T1000 (cell line): ENCODE results near the gene ZFAND4.
"Not testable (repeated sequence)": the region's sequence is repeated elsewhere in the genome, so short reads cannot be mapped to it uniquely, and the experiment has no call there.

Experiments
- DNase-seq: peaks from one replicate; lab custom pipeline; 2025; ENCODE audit warnings: mixed read lengths; lab: John Stamatoyannopoulos, UW

The ZFAND4 gene

GRCh38 chr10:45672181-45673073, at the start of gene ZFAND4:
TSS of gene ZFAND4 (minus strand) at chr10:45672772. CDS start at chr10:45663725, 9,047 bp downstream.
- peak; percentile 96 for DNase-seq

GRCh38 chr10:45721503-45721902, 48.9 kb upstream of the ZFAND4 start:
- DNase-seq = not testable (repeated sequence)

GRCh38 chr10:45717642-45718041, 45.1 kb upstream of the ZFAND4 start:
- DNase-seq = not testable (repeated sequence)

- not testable (repeated sequence) for DNase-seq
Measured at GRCh38 chr10:45717053-45717452, 44.5 kb upstream of the ZFAND4 start.

- DNase-seq = not testable (repeated sequence)
Measured at GRCh38 chr10:45711223-45711622, 38.7 kb upstream of the ZFAND4 start.

GRCh38 chr10:45710200-45710796, 37.7 kb upstream of the ZFAND4 start:
- DNase-seq = not testable (repeated sequence)

GRCh38 chr10:45678467-45678866, 5.9 kb upstream of the ZFAND4 start:
- DNase-seq = not testable (repeated sequence)

- no peak for DNase-seq
Measured at GRCh38 chr10:45675388-45675787, 2.8 kb upstream of the ZFAND4 start.

- no peak for DNase-seq
Measured at GRCh38 chr10:45673074-45673648, 589 bp upstream of the ZFAND4 start.

GRCh38 chr10:45671300-45671699, 1.3 kb downstream of the ZFAND4 start:
- not testable (repeated sequence) for DNase-seq

GRCh38 chr10:45669897-45670296, 2.7 kb downstream of the ZFAND4 start:
- DNase-seq = not testable (repeated sequence)

GRCh38 chr10:45660876-45661411, 11.6 kb downstream of the ZFAND4 start:
- no peak for DNase-seq

GRCh38 chr10:45657033-45657926, 15.3 kb downstream of the ZFAND4 start:
- DNase-seq = no peak

GRCh38 chr10:45655219-45655618, 17.4 kb downstream of the ZFAND4 start:
- no peak for DNase-seq

GRCh38 chr10:45654753-45655141, 17.8 kb downstream of the ZFAND4 start:
- DNase-seq = not testable (repeated sequence)

GRCh38 chr10:45653454-45653853, 19.1 kb downstream of the ZFAND4 start:
- no peak for DNase-seq

GRCh38 chr10:45652511-45652910, 20.1 kb downstream of the ZFAND4 start:
- no peak for DNase-seq

- no peak for DNase-seq
Measured at GRCh38 chr10:45649296-45649695, 23.3 kb downstream of the ZFAND4 start.

- no peak for DNase-seq
Measured at GRCh38 chr10:45647118-45647517, 25.5 kb downstream of the ZFAND4 start.

GRCh38 chr10:45646384-45647050, 26.1 kb downstream of the ZFAND4 start:
- no peak for DNase-seq

- DNase-seq = no peak
Measured at GRCh38 chr10:45644527-45644926, 28.0 kb downstream of the ZFAND4 start.
